CD4-positive, alpha-beta T cell treated with Interleukin-21 for 1 hour (primary cell): ENCODE results near the gene SLIT3.

Source experiments
- DNase-seq: peaks from one replicate; pipeline ENCODE4 v3.0.0-alpha.2; 2020

The SLIT3 gene

GRCh38 chr5:168714046-168714445 is 586.9 kb downstream of the SLIT3 start:
- DNase-seq, result no peak

- no peak for DNase-seq
These were observed 587.9 kb downstream of the SLIT3 start for GRCh38 chr5:168713051-168713450.

GRCh38 chr5:168712280-168712924 is 588.5 kb downstream of the SLIT3 start:
- no peak for DNase-seq

- DNase-seq, result no peak
These were observed 590.2 kb downstream of the SLIT3 start for GRCh38 chr5:168710706-168711105.

GRCh38 chr5:168707716-168708695 is 592.9 kb downstream of the SLIT3 start:
- no peak for DNase-seq

- peak; percentile 16 for DNase-seq
These were observed 594.3 kb downstream of the SLIT3 start for GRCh38 chr5:168706655-168707069.

- DNase-seq, result no peak
These were observed 595.6 kb downstream of the SLIT3 start for GRCh38 chr5:168705321-168705720.

- DNase-seq, result no peak
These were observed 598.4 kb downstream of the SLIT3 start for GRCh38 chr5:168702511-168702910.

GRCh38 chr5:168701641-168702040 is 599.3 kb downstream of the SLIT3 start:
- DNase-seq, result no peak

GRCh38 chr5:168699002-168699401 is 601.9 kb downstream of the SLIT3 start:
- no peak for DNase-seq

- no peak for DNase-seq
These were observed 603.8 kb downstream of the SLIT3 start for GRCh38 chr5:168697034-168697720.

- no peak for DNase-seq
These were observed 604.3 kb downstream of the SLIT3 start for GRCh38 chr5:168696611-168697010.

- no peak for DNase-seq
These were observed 605.6 kb downstream of the SLIT3 start for GRCh38 chr5:168695301-168695835.

GRCh38 chr5:168694289-168694688 is 606.6 kb downstream of the SLIT3 start:
- DNase-seq, result no peak

GRCh38 chr5:168693883-168694282 is 607.1 kb downstream of the SLIT3 start:
- no peak for DNase-seq

- no peak for DNase-seq
These were observed 607.6 kb downstream of the SLIT3 start for GRCh38 chr5:168693297-168693696.

GRCh38 chr5:168691891-168692290 is 609.0 kb downstream of the SLIT3 start:
- no peak for DNase-seq

- DNase-seq, result no peak
These were observed 611.7 kb downstream of the SLIT3 start for GRCh38 chr5:168689260-168689659.

- DNase-seq, result no peak
These were observed 614.1 kb downstream of the SLIT3 start for GRCh38 chr5:168686837-168687236.

- no peak for DNase-seq
These were observed 615.4 kb downstream of the SLIT3 start for GRCh38 chr5:168685566-168685965.

GRCh38 chr5:168683927-168684295 is 617.0 kb downstream of the SLIT3 start:
- DNase-seq, result no peak

GRCh38 chr5:168683247-168683926 is 617.6 kb downstream of the SLIT3 start:
- peak; percentile 29 for DNase-seq
